ENCODE results near the gene SLC6A11.

The SLC6A11 gene

GRCh38 chr3:10954740-10955139 lies 138.7 kb downstream of the SLC6A11 start:
- DNase-seq (ENCODE audit: low spot score) = no peak

- no peak for DNase-seq (ENCODE audit: low spot score)
Observed at GRCh38 chr3:10955711-10956453, 139.9 kb downstream of the SLC6A11 start.

- DNase-seq (ENCODE audit: low spot score) = no peak
Observed at GRCh38 chr3:10956531-10956930, 140.5 kb downstream of the SLC6A11 start.

DNA sequence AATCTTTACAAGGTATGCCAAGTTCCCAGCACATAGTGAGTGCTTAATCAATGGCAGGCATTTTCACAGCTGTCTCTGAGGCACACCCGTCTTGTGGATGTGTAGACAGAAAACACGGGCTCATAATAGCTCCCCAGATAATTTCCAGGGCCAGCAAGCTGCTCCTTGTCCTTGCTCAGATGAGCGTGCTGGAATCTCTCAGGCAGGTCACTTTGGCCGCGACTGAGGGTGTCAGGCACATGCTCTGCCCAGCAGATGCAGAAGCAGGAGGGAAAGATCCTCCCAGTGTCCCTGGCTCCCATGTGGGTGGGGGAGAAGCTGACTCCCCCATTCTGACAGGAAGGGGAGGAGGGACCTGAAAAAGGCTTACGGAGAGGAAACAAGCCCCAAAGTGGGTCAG lies 141.0 kb downstream of the SLC6A11 start:
- DNase-seq (ENCODE audit: low spot score) = no peak

- no peak for DNase-seq (ENCODE audit: low spot score)
Observed at GRCh38 chr3:10957976-10958749, 142.1 kb downstream of the SLC6A11 start.

DNA sequence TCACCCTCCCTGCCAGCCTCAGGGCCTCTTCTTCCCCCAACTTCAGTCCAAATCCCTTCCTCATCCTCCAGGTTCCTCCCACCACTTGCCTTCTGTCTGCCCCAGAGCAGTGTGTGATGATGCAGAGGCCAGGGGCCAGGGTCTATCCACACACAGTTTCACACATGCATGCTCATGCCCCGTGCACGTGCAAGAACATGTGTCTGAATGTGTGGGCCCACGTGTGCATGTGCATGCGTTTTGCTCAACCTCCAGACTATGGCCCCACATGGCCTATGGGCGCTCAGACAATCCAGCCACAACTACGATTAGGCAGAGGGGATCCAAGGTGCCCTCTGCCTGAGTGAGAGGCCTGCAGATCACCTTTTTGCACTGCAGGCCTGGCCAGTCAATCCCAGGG lies 144.2 kb downstream of the SLC6A11 start:
- no peak for DNase-seq (ENCODE audit: low spot score)

GRCh38 chr3:10961921-10962320 lies 145.9 kb downstream of the SLC6A11 start:
- DNase-seq (ENCODE audit: low spot score) = no peak

DNA sequence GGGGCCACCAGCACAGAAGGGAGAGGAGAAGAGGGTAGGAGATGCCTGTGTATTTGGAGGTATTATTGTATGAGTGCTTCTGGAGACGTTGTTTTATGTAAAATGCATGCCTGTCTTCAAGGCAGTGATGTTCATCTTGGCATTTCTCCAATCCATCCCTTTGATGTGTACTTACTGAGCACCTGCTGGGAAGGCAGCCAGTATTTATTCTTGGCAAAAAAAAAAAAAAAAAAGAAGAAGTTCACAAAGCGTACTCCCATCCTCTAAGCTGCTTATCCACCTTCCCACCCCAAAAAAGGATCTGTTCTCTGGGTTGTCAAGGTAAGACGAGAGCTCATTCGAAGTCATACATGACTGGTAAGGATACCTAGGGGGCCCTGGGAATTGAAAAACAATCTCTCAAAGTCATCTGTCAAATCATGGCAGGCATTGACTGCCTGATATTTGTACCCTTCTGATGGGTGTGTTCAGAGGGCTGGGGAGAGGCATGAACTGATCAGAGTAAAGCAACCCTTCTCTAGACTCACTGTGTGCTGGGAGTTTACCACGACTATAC lies 146.5 kb downstream of the SLC6A11 start:
- no peak for DNase-seq (ENCODE audit: low spot score)

GRCh38 chr3:10964537-10965167 lies 148.6 kb downstream of the SLC6A11 start:
- DNase-seq (ENCODE audit: low spot score) = peak; percentile 6

- no peak for DNase-seq (ENCODE audit: low spot score)
Observed at GRCh38 chr3:10968401-10968800, 152.4 kb downstream of the SLC6A11 start.

GRCh38 chr3:10970306-10970960 lies 154.4 kb downstream of the SLC6A11 start:
- DNase-seq (ENCODE audit: low spot score) = no peak

DNA sequence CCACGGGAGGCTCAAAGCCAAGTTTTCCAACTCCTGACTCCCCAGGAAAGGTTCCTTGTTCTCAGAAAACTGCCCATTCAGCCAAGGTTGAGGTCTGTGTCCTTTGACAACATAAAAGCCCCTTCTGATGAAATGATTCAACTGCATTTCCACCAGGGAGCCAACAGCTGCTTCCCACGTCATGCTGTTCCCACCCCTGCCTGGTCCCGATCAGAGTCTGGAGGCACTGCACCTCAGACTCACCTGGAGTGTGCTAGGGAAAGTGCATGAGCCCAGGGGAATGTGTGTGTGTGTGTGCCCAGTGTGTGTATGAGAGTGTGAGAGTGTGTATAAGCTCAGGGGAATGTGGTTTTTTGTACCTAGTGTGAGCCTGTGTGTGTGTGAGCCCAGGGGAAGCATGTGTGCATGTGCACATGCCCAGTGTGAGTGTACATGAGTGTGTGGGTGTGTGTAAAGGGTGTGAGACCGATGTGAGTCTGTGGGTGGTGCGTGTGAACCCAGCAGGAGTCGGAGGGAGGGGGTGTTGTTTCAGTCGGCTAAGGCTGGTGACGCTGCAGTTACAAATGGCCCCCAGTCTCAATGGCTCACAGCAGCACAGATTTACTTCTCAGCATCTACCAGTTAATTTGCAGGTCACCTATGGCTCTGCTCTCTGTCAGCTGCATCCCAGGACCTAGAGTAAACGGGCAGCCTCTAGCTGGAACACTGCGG lies 156.2 kb downstream of the SLC6A11 start:
- DNase-seq (ENCODE audit: low spot score) = no peak

- DNase-seq (ENCODE audit: low spot score) = no peak
Observed at GRCh38 chr3:10973046-10973595, 157.1 kb downstream of the SLC6A11 start.

GRCh38 chr3:10974131-10974530 lies 158.1 kb downstream of the SLC6A11 start:
- no peak for DNase-seq (ENCODE audit: low spot score)

GRCh38 chr3:10974746-10975375 lies 158.8 kb downstream of the SLC6A11 start:
- DNase-seq (ENCODE audit: low spot score) = no peak

GRCh38 chr3:10975695-10976234 lies 159.7 kb downstream of the SLC6A11 start:
- DNase-seq (ENCODE audit: low spot score) = no peak

GRCh38 chr3:10976770-10977169 lies 160.7 kb downstream of the SLC6A11 start:
- DNase-seq (ENCODE audit: low spot score) = no peak

DNA sequence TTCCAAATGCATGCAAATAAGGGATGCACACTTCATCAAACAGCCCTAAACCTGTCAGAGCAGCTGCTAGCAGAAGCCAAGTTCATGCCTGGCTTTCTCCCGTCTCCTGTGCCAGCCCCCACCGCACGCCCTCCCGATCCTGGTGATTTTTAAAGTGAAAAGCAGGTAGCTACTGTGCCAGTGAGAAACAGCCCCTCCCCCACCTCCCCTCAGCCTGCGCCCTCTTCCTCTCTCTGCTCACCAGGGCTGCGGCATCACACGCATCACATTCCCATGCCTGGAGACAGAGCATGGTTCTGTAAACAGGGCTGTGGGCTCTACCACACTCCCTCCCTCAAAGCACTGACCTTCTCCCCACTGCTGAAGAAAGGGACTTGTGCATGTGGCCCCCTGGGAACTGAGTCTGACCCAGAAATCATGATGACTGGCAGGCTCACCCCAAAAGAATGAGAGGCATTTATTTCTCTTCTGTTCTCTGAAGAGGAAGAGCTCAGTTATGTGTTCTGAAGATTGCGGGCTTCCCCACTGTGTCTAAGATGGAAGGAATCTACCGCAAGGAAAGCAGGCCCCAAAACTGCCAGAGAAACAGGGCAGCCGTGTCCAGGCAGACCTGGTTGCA lies 162.0 kb downstream of the SLC6A11 start:
- DNase-seq (ENCODE audit: low spot score) = no peak

DNA sequence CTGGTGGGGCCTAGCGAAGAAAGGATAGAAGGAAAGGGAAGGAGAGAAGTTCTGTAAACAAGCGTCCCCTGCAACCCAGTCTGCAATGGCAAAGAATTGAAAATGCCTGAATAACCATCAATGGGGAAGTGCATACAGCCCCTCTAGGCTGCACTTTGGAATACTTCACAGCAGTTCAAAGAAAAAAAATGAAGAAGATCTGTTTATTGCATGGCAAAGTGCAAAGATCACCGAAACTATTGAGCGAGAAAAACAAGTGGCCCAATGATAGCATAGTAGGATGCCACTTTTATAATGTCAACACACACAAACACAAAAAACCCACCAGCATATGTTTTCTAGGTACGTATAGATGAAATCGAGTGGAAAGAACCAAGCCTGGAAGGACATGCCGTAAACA lies 162.9 kb downstream of the SLC6A11 start:
- DNase-seq (ENCODE audit: low spot score) = no peak

GRCh38 chr3:10980312-10980711 lies 164.3 kb downstream of the SLC6A11 start:
- no peak for DNase-seq (ENCODE audit: low spot score)
